ENCODE results near the gene CLEC3B. TPM values are rescaled to one million over a fixed set of nuclear protein-coding genes. Genes with fewer than 3 reads are reported as not detected.

CLEC3B gene
- total and polyA plus RNA-seq, 10 of the 15 experiments (the other 5 are each of a cell fraction or from before 2014, with no cell fraction given): 0.23 TPM; not detected in 9

GRCh38 chr3:45008117-45008516 is 18.0 kb upstream of the CLEC3B start (continued):
- no peak for TF ChIP-seq ESRRA (IDR thresholded peaks at IDR 0.05; ENCODE audit: low read length)
- no peak for TF ChIP-seq LARP7 (IDR thresholded peaks at IDR 0.05)
- no peak for TF ChIP-seq E2F8 (IDR thresholded peaks at IDR 0.05; ENCODE audit: low read depth, partially characterized antibody)
- TF ChIP-seq USF2 (IDR thresholded peaks at IDR 0.05; ENCODE audit: borderline replicate concordance, low read depth, low read length): no peak
- TF ChIP-seq, protein P1, sequence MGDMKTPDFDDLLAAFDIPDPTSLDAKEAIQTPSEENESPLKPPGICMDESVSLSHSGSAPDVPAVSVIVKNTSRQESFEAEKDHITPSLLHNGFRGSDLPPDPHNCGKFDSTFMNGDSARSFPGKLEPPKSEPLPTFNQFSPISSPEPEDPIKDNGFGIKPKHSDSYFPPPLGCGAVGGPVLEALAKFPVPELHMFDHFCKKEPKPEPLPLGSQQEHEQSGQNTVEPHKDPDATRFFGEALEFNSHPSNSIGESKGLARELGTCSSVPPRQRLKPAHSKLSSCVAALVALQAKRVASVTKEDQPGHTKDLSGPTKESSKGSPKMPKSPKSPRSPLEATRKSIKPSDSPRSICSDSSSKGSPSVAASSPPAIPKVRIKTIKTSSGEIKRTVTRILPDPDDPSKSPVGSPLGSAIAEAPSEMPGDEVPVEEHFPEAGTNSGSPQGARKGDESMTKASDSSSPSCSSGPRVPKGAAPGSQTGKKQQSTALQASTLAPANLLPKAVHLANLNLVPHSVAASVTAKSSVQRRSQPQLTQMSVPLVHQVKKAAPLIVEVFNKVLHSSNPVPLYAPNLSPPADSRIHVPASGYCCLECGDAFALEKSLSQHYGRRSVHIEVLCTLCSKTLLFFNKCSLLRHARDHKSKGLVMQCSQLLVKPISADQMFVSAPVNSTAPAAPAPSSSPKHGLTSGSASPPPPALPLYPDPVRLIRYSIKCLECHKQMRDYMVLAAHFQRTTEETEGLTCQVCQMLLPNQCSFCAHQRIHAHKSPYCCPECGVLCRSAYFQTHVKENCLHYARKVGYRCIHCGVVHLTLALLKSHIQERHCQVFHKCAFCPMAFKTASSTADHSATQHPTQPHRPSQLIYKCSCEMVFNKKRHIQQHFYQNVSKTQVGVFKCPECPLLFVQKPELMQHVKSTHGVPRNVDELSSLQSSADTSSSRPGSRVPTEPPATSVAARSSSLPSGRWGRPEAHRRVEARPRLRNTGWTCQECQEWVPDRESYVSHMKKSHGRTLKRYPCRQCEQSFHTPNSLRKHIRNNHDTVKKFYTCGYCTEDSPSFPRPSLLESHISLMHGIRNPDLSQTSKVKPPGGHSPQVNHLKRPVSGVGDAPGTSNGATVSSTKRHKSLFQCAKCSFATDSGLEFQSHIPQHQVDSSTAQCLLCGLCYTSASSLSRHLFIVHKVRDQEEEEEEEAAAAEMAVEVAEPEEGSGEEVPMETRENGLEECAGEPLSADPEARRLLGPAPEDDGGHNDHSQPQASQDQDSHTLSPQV (IDR thresholded peaks at IDR 0.05): no peak
- no peak for TF ChIP-seq SRF (IDR thresholded peaks at IDR 0.05; ENCODE audit: low read depth in 2 of 2, low read length in 2 of 2)
- no peak for TF ChIP-seq TCF3 (IDR thresholded peaks at IDR 0.05; ENCODE audit: borderline replicate concordance, insufficient read depth, low read depth, low read length)
